SK-N-SH (cell line): ENCODE measurements around the gene LTF. TPM values are rescaled to one million over a fixed set of nuclear protein-coding genes. Genes with fewer than 3 reads are reported as not detected.

Experiments used
- CTCF ChIA-PET: fragments of 300-600, 350-600 bp; formaldehyde crosslinking; extraction: SDS; loops from one replicate; lab custom pipeline; 2021; lab: Yijun Ruan, JAX
- POLR2A ChIA-PET: fragments of 350-600 bp; sonication (Branson Sonifier 250); formaldehyde crosslinking; extraction: SDS; loops from one replicate; lab custom pipeline; 2020; ENCODE audit warnings: antibody characterized with exemption, inconsistent platforms; lab: Yijun Ruan, JAX
- DNase-seq: peaks from one replicate; pipeline ENCODE4 v3.0.0; 2012
- H2AFZ ChIP-seq: fragments of 200-600 bp; sonication (generic); 2 replicates; pipeline ENCODE4 v1.8.1; 2016; ENCODE audit warnings: antibody characterized with exemption, mild to moderate bottlenecking, low read depth
- H3F3A ChIP-seq: fragments of 200-600 bp; sonication (generic); replicated peaks from 2 replicates; pipeline ENCODE3; 2016; ENCODE audit warnings: antibody characterized with exemption, mild to moderate bottlenecking; ENCODE audit not compliant: insufficient read depth
- H3K27ac ChIP-seq, 2 experiments: fragments of 200-500 bp in 1 of 2; fragments of 200-600 bp in 1 of 2; sonication (Bioruptor generic) in 1 of 2; sonication (generic), shearing (Covaris generic) in 1 of 2; 2 replicates each; pipeline versions ENCODE4 v1.5.1 to v1.6.1; 2014 to 2016; ENCODE audit warnings: low read depth in 2 of 2, inconsistent platforms in 1 of 2, low read length in 1 of 2, mild to moderate bottlenecking in 1 of 2, mixed read lengths in 1 of 2
- H3K27me3 ChIP-seq: fragments of 200-600 bp; sonication (generic), shearing (Covaris generic); 2 replicates; pipeline ENCODE4 v1.6.1; 2016; ENCODE audit warnings: mixed run types; ENCODE audit not compliant: insufficient read depth
- H3K36me3 ChIP-seq, 2 experiments: fragments of 200-500 bp in 1 of 2; fragments of 200-600 bp in 1 of 2; sonication (Bioruptor generic) in 1 of 2; sonication (generic) in 1 of 2; replicated peaks in 1 of 2; 2 replicates each; pipeline versions ENCODE3 to v1.5.1; 2014 to 2016; ENCODE audit warnings: low read length in 1 of 2, mild to moderate bottlenecking in 1 of 2; ENCODE audit not compliant: insufficient read depth in 2 of 2, control insufficient read depth in 1 of 2
- H3K4me1 ChIP-seq, 2 experiments: fragments of 200-500 bp in 1 of 2; fragments of 200-600 bp in 1 of 2; sonication (Bioruptor generic) in 1 of 2; sonication (generic), shearing (Covaris generic) in 1 of 2; 2 replicates each; pipeline versions ENCODE4 v1.5.1 to v1.6.1; 2014 to 2016; ENCODE audit warnings: low read depth in 1 of 2, low read length in 1 of 2, mixed run types in 1 of 2; ENCODE audit not compliant: insufficient read depth in 2 of 2, control insufficient read depth in 1 of 2
- H3K4me2 ChIP-seq: fragments of 200-600 bp; sonication (generic), shearing (Covaris generic); 2 replicates; pipeline ENCODE4 v1.6.1; 2017; ENCODE audit warnings: mixed run types
- H3K4me3 ChIP-seq, 2 experiments: fragments of 200-500 bp in 1 of 2; fragments of 200-600 bp in 1 of 2; sonication (Bioruptor generic) in 1 of 2; sonication (generic), shearing (Covaris generic) in 1 of 2; 2 replicates each; pipeline versions ENCODE4 v1.5.1 to v1.8.1; 2014 to 2016; ENCODE audit warnings: low read depth in 2 of 2, inconsistent platforms in 1 of 2, low read length in 1 of 2, mild to moderate bottlenecking in 1 of 2, mixed read lengths in 1 of 2, moderate library complexity in 1 of 2
- H3K79me2 ChIP-seq: fragments of 200-600 bp; sonication (generic); 2 replicates; pipeline ENCODE4 v1.8.1; 2017; ENCODE audit warnings: mild to moderate bottlenecking; ENCODE audit not compliant: insufficient read depth
- H3K9ac ChIP-seq: fragments of 200-600 bp; sonication (generic); 2 replicates; pipeline ENCODE4 v1.6.1; 2017; ENCODE audit warnings: mixed run types
- H3K9me2 ChIP-seq: fragments of 200-600 bp; sonication (generic); 2 replicates; pipeline ENCODE4 v1.6.1; 2017; ENCODE audit warnings: mixed run types
- H3K9me3 ChIP-seq: fragments of 200-600 bp; sonication (generic); 2 replicates; pipeline ENCODE4 v1.6.1; 2017; ENCODE audit warnings: mixed run types, mild to moderate bottlenecking, moderate library complexity
- H4K20me1 ChIP-seq: fragments of 200-600 bp; sonication (generic); 2 replicates; pipeline ENCODE4 v1.6.1; 2017; ENCODE audit warnings: mild to moderate bottlenecking, mixed run types; ENCODE audit not compliant: insufficient read depth
- EP300 ChIP-seq, 2 experiments: IDR thresholded peaks; 2 replicates each; pipeline versions ENCODE4 v1.4.0 to v1.6.1; 2012; ENCODE audit warnings: borderline replicate concordance in 1 of 2, low read depth in 1 of 2, low read length in 1 of 2
- FOSL2 ChIP-seq: IDR thresholded peaks from 2 replicates; pipeline ENCODE4 v1.4.0; 2012; ENCODE audit warnings: low read depth, mild to moderate bottlenecking, moderate library complexity, borderline replicate concordance
- FOXJ3 ChIP-seq: sonication (generic); formaldehyde crosslinking; IDR thresholded peaks from 2 replicates; pipeline ENCODE4 v1.5.1; 2020; ENCODE audit warnings: mild to moderate bottlenecking, missing genetic modification reagents
- JUND ChIP-seq: IDR thresholded peaks from 2 replicates; pipeline ENCODE4 v1.4.0; 2012
- MEF2A ChIP-seq: IDR thresholded peaks from 2 replicates; pipeline ENCODE4 v1.4.0; 2012; ENCODE audit warnings: low read depth, borderline replicate concordance
- NFIC ChIP-seq: IDR thresholded peaks from 2 replicates; pipeline ENCODE4 v1.4.0; 2012; ENCODE audit warnings: borderline replicate concordance
- RAD21 ChIP-seq: IDR thresholded peaks from 2 replicates; pipeline ENCODE4 v1.6.1; 2012; ENCODE audit warnings: mild to moderate bottlenecking, low read length
- RCOR1 ChIP-seq: fragments of 150-350 bp; IDR thresholded peaks from 2 replicates; pipeline ENCODE4 v1.6.1; 2017; ENCODE audit warnings: antibody characterized with exemption, low read length
- SIN3A ChIP-seq: IDR thresholded peaks from 2 replicates; pipeline ENCODE4 v1.6.1; 2012; ENCODE audit warnings: low read depth, mild to moderate bottlenecking, low read length, moderate library complexity, borderline replicate concordance
- YY1 ChIP-seq: IDR thresholded peaks from 2 replicates; pipeline ENCODE4 v1.4.0; 2012; ENCODE audit warnings: low read depth, mild to moderate bottlenecking
- WGBS: methylation state at CpG from one replicate; pipeline ENCODE4 v1.1.6; 2017; ENCODE audit warnings: low lambda C conversion rate; 5-methylcytosine and 5-hydroxymethylcytosine counted together
- polyA plus RNA-seq, 3 experiments: library from polyadenylated mRNA; depleted of rRNA; stranded (reverse); fragments of >200 nt; gene quantifications; 2 replicates each; pipeline ENCODE4 v1.2.3, GENCODE V29; 2012
- TF ChIP-seq, protein P1 (sequence below): fragments of 200-600 bp; sonication (generic); IDR thresholded peaks from 2 replicates; pipeline ENCODE4 v1.6.1; 2017; ENCODE audit warnings: antibody characterized with exemption, mild to moderate bottlenecking, moderate library complexity
- TF ChIP-seq, protein P2 (sequence below): IDR thresholded peaks from 2 replicates; pipeline ENCODE4 v1.4.0; 2012; ENCODE audit warnings: low read depth, borderline replicate concordance
- TF ChIP-seq, protein P3 (sequence below): fragments of 150-350 bp; IDR thresholded peaks from 2 replicates; pipeline ENCODE4 v1.6.1; 2017; ENCODE audit warnings: antibody characterized with exemption, low read length, low read depth, borderline replicate concordance

Gene LTF
- polyA plus RNA-seq, 1 of the 3 experiments (the other 2 are of a cell fraction): not detected

DNA sequence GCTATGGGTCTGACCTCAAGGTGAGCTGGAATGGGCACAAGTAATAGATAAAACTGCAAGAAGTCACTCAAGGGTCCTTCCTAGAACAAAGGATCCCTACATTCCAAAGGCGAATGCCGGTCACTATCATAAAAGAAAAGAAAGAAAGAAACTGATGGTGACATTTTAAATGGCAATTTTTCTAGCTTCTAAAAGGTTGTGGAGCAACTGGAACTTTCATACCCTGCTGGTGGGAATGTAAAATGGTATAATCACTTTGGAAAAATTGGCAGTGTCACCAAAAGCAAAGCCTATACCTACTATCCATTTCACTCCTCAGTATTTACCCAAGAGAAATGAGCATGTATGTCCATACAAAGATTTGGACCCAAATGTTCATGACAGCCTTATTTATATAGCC lies 53.4 kb downstream of the LTF start:
- H3K27me3 ChIP-seq: no peaks in the 10 kb centered on the region; the same call in 1 of the 2 replicates
- DNase-seq: no peak
- TF ChIP-seq, protein P1, sequence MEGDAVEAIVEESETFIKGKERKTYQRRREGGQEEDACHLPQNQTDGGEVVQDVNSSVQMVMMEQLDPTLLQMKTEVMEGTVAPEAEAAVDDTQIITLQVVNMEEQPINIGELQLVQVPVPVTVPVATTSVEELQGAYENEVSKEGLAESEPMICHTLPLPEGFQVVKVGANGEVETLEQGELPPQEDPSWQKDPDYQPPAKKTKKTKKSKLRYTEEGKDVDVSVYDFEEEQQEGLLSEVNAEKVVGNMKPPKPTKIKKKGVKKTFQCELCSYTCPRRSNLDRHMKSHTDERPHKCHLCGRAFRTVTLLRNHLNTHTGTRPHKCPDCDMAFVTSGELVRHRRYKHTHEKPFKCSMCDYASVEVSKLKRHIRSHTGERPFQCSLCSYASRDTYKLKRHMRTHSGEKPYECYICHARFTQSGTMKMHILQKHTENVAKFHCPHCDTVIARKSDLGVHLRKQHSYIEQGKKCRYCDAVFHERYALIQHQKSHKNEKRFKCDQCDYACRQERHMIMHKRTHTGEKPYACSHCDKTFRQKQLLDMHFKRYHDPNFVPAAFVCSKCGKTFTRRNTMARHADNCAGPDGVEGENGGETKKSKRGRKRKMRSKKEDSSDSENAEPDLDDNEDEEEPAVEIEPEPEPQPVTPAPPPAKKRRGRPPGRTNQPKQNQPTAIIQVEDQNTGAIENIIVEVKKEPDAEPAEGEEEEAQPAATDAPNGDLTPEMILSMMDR: peak; percentile 9; the same call in 1 of the 2 replicates
- TF ChIP-seq MEF2A: no peak
- TF ChIP-seq YY1: no peak
- TF ChIP-seq, all 33 proteins: peak for 1
- ChIA-PET CTCF (interaction anchor here (1.3 kb wide), 1 partner anchor 31 kb away, joined by 5 read pairs; no protein-coding TSS in a partner anchor), POLR2A (no interaction called here)
- H3K79me2 ChIP-seq: no peaks in the 10 kb centered on the region
- no peaks in the 10 kb centered on the region for H3K36me3 ChIP-seq
- H3K9ac ChIP-seq: no peak overlapping the region
- no peak overlapping the region for H3K4me2 ChIP-seq
- H3F3A ChIP-seq: no peaks in the 10 kb centered on the region
- H3K9me3 ChIP-seq: no peaks in the 10 kb centered on the region
- no peaks in the 10 kb centered on the region for H4K20me1 ChIP-seq
- no peak overlapping the region for H3K4me3 ChIP-seq
- no peak overlapping the region for H3K27ac ChIP-seq
- peaks cover 0 to 4% of the 10 kb centered on the region in 2 experiments; a peak in 1 of 4 replicates for H3K4me1 ChIP-seq
- no peaks in the 10 kb centered on the region for H3K9me2 ChIP-seq
- 87% methylated on average over 2 of the region's 2 CpGs for WGBS
- no peak overlapping the region for H2AFZ ChIP-seq

DNA sequence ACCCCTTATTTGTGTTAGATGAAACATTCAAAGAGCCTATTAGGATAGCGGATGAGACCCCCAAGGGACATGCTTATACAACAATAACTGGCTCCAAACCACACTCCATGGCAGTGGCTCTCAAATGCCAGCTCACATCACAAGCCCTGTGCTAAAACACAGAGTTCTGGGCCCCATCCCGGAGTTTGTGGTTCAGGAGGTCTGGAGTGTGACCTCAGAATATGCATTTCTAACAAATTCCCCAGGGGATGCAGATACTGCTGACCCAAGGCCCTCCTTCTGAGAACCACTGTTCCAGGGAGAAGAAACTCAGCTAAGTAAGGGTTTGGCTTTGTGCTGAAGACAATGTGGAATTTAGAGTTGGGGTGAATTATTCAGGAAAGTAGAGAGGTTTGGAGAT lies 54.0 kb downstream of the LTF start:
- H3K9me3 ChIP-seq: no peaks in the 10 kb centered on the region
- H3F3A ChIP-seq: no peaks in the 10 kb centered on the region
- 25% methylated on average over 2 of the region's 2 CpGs for WGBS
- H3K4me3 ChIP-seq: no peak overlapping the region
- no peaks in the 10 kb centered on the region for H3K9me2 ChIP-seq
- ChIA-PET CTCF (interaction anchor here (1.3 to 1.7 kb wide), 2 partner anchors 31 to 148 kb away, joined by 4 to 5 read pairs; no protein-coding TSS in a partner anchor), POLR2A (no interaction called here)
- H3K27me3 ChIP-seq: no peaks in the 10 kb centered on the region; the same call in 1 of the 2 replicates
- TF ChIP-seq RAD21 (no peak), JUND (no peak), FOSL2 (no peak), RCOR1 (no peak), EP300 (IDR thresholded peaks at IDR 0.05; ENCODE audit: borderline replicate concordance in 1 of 2, low read depth in 1 of 2, low read length in 1 of 2) (no peak), YY1 (no peak), NFIC (no peak), SIN3A (no peak), FOXJ3 (CRISPR knock-in tag) (no peak)
- TF ChIP-seq, protein P2, sequence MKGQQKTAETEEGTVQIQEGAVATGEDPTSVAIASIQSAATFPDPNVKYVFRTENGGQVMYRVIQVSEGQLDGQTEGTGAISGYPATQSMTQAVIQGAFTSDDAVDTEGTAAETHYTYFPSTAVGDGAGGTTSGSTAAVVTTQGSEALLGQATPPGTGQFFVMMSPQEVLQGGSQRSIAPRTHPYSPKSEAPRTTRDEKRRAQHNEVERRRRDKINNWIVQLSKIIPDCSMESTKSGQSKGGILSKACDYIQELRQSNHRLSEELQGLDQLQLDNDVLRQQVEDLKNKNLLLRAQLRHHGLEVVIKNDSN: no peak
- TF ChIP-seq, protein P3, sequence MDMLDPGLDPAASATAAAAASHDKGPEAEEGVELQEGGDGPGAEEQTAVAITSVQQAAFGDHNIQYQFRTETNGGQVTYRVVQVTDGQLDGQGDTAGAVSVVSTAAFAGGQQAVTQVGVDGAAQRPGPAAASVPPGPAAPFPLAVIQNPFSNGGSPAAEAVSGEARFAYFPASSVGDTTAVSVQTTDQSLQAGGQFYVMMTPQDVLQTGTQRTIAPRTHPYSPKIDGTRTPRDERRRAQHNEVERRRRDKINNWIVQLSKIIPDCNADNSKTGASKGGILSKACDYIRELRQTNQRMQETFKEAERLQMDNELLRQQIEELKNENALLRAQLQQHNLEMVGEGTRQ: no peak
- no peaks in the 10 kb centered on the region for H3K4me1 ChIP-seq
- H3K27ac ChIP-seq: no peak overlapping the region
- DNase-seq: no peak
- H3K9ac ChIP-seq: no peak overlapping the region
- no peaks in the 10 kb centered on the region for H3K36me3 ChIP-seq
- H3K4me2 ChIP-seq: no peak overlapping the region
- no peaks in the 10 kb centered on the region for H4K20me1 ChIP-seq
- no peak overlapping the region for H2AFZ ChIP-seq
- no peaks in the 10 kb centered on the region for H3K79me2 ChIP-seq
